OCI-LY7 (cell line): ENCODE data around the gene CUL2. TPM values are rescaled to one million over a fixed set of nuclear protein-coding genes. Genes with fewer than 3 reads are reported as not detected.

Source experiments
- BruUV-seq: library from RNA; stranded (reverse); fragments of 400-500 nt; replicated peaks from 2 replicates; lab custom pipeline; 2021; lab: Mats Ljungman, UMichigan
- CTCF ChIA-PET: fragments of 300-600 bp; sonication (Branson Sonifier 250); formaldehyde crosslinking; loops from one replicate; lab custom pipeline; 2022; ENCODE audit warnings: antibody characterized with exemption; ENCODE audit not compliant: unreplicated experiment; lab: Charles Lee
- POLR2A ChIA-PET: fragments of 300-600 bp; sonication (Branson Sonifier 250); formaldehyde crosslinking; loops from one replicate; lab custom pipeline; 2022; ENCODE audit warnings: antibody characterized with exemption; lab: Charles Lee
- DNase-seq: peaks from one replicate; pipeline ENCODE4 v3.0.0-alpha.2; 2015; ENCODE audit warnings: low spot score
- H2AFZ ChIP-seq: fragments of 200-600 bp; sonication (generic), shearing (Covaris generic); 2 replicates; pipeline ENCODE4 v1.6.1; 2014; ENCODE audit warnings: mild to moderate bottlenecking, antibody characterized with exemption, low read length, moderate library complexity
- H3K27ac ChIP-seq: fragments of 200-600 bp; sonication (generic); 2 replicates; pipeline ENCODE4 v1.5.1; 2014; ENCODE audit warnings: mixed run types, low read depth, mild to moderate bottlenecking, moderate library complexity, low read length, inconsistent platforms; ENCODE audit not compliant: poor library complexity, severe bottlenecking
- H3K36me3 ChIP-seq: fragments of 200-600 bp; sonication (generic); 2 replicates; pipeline ENCODE4 v1.6.1; 2014; ENCODE audit warnings: mild to moderate bottlenecking, antibody characterized with exemption, low read length, moderate library complexity, mixed read lengths; ENCODE audit not compliant: insufficient read depth
- H3K4me1 ChIP-seq: fragments of 200-600 bp; sonication (generic); 2 replicates; pipeline ENCODE4 v1.5.1; 2014; ENCODE audit warnings: mild to moderate bottlenecking, low read length; ENCODE audit not compliant: insufficient read depth, poor library complexity, severe bottlenecking
- H3K4me2 ChIP-seq: fragments of 200-600 bp; sonication (generic); 2 replicates; pipeline ENCODE4 v1.6.1; 2014; ENCODE audit warnings: mild to moderate bottlenecking, low read length
- H3K4me3 ChIP-seq: fragments of 200-600 bp; sonication (generic); 2 replicates; pipeline ENCODE4 v1.5.1; 2014; ENCODE audit warnings: mild to moderate bottlenecking, low read depth, low read length; ENCODE audit not compliant: poor library complexity, severe bottlenecking
- H3K79me2 ChIP-seq: fragments of 200-600 bp; sonication (generic); 2 replicates; pipeline ENCODE4 v1.6.1; 2016; ENCODE audit warnings: low read depth, mild to moderate bottlenecking, low read length, moderate library complexity, mixed read lengths; ENCODE audit not compliant: insufficient read depth
- H3K9me2 ChIP-seq: fragments of 200-600 bp; sonication (generic); 2 replicates; pipeline ENCODE4 v1.6.1; 2016; ENCODE audit warnings: mild to moderate bottlenecking, low read length, mixed read lengths; ENCODE audit not compliant: insufficient read depth
- H3K9me3 ChIP-seq: fragments of 200-600 bp; sonication (generic); 2 replicates; pipeline ENCODE4 v1.6.1; 2014; ENCODE audit warnings: mild to moderate bottlenecking, mixed run types, low read length, mixed read lengths
- H4K20me1 ChIP-seq: fragments of 200-600 bp; sonication (generic); 2 replicates; pipeline ENCODE4 v1.6.1; 2014; ENCODE audit warnings: mild to moderate bottlenecking, antibody characterized with exemption, low read length, moderate library complexity, mixed read lengths; ENCODE audit not compliant: insufficient read depth
- EZH2phosphoT487 ChIP-seq: fragments of 200-600 bp; sonication (generic); IDR thresholded peaks from 2 replicates; pipeline ENCODE4 v1.6.1; 2018; ENCODE audit warnings: low read depth, borderline replicate concordance, mild to moderate bottlenecking, mixed run types, antibody characterized with exemption, low read length, moderate library complexity, mixed read lengths
- intact Hi-C: fragments of 100-400 bp; cut with micrococcal nuclease; formaldehyde crosslinking; loops from one replicate; pipeline ENCODE4 v1.10.0; 2022; ENCODE audit not compliant: unreplicated experiment
- total RNA-seq, 2 experiments: library from RNA; depleted of rRNA in 1 of 2; stranded (reverse); fragments of >200 nt in 1 of 2; shearing (Covaris generic) in 1 of 2; gene quantifications; 2 replicates each; pipeline ENCODE4 v1.2.3, GENCODE V29; 2014 to 2022
- TF ChIP-seq, protein P1 (sequence below): fragments of 200-600 bp; sonication (generic); conservative IDR thresholded peaks from 2 replicates; pipeline ENCODE4 v1.5.1; 2014; ENCODE audit warnings: mild to moderate bottlenecking, antibody characterized with exemption, low read length, moderate library complexity, mixed read lengths

CUL2 gene
- total RNA-seq, 2 experiments from 2014 or later = 25.5 to 40.4 TPM

DNA sequence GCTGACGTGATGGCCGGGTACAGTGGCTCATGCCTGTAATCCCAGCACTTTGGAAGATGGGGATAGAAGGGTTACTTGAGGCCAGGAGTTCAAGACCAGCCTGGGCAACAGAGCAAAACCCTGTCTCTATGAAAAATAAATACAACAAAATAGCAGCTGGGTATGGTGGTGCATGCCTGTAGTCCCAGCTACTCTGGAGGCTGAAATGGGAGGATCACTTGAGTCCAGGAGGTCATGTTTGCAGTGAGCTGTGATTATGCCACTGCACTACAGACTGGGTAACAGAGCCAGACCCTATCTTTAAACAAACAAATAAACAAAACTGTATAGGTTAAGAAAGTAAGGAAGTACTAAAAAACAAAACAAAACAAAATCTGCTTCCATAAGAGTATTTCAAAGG is 6.2 kb upstream of the CUL2 start:
- POLR2A ChIA-PET = interaction anchor here (0.9 kb wide), 1 partner anchor 130 kb away, joined by 3 read pairs; no protein-coding TSS in a partner anchor
- Histone ChIP-seq H4K20me1 (no peaks in the 10 kb centered on the region), H2AFZ (no peak overlapping the region), H3K4me3 (no peak overlapping the region), H3K9me3 (peaks cover 10% of the 10 kb centered on the region), H3K36me3 (no peaks in the 10 kb centered on the region; the same call in 1 of the 2 replicates), H3K27ac (no peak overlapping the region), H3K9me2 (no peaks in the 10 kb centered on the region), H3K4me2 (no peak overlapping the region), H3K4me1 (no peaks in the 10 kb centered on the region), H3K79me2 (no peaks in the 10 kb centered on the region)
- TF ChIP-seq EZH2phosphoT487 = no peak
- TF ChIP-seq, protein P1, sequence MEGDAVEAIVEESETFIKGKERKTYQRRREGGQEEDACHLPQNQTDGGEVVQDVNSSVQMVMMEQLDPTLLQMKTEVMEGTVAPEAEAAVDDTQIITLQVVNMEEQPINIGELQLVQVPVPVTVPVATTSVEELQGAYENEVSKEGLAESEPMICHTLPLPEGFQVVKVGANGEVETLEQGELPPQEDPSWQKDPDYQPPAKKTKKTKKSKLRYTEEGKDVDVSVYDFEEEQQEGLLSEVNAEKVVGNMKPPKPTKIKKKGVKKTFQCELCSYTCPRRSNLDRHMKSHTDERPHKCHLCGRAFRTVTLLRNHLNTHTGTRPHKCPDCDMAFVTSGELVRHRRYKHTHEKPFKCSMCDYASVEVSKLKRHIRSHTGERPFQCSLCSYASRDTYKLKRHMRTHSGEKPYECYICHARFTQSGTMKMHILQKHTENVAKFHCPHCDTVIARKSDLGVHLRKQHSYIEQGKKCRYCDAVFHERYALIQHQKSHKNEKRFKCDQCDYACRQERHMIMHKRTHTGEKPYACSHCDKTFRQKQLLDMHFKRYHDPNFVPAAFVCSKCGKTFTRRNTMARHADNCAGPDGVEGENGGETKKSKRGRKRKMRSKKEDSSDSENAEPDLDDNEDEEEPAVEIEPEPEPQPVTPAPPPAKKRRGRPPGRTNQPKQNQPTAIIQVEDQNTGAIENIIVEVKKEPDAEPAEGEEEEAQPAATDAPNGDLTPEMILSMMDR = no peak
- intact Hi-C loops = loop anchor here (10.0 kb wide), 1 partner anchor 238 kb away; the partner anchor contains the start of gene CCNY
- BruUV-seq = no TSS peak
- no peak for DNase-seq
- CTCF ChIA-PET = interaction anchor here (0.7 kb wide), 1 partner anchor 100 kb away, joined by 3 read pairs; no protein-coding TSS in a partner anchor

DNA sequence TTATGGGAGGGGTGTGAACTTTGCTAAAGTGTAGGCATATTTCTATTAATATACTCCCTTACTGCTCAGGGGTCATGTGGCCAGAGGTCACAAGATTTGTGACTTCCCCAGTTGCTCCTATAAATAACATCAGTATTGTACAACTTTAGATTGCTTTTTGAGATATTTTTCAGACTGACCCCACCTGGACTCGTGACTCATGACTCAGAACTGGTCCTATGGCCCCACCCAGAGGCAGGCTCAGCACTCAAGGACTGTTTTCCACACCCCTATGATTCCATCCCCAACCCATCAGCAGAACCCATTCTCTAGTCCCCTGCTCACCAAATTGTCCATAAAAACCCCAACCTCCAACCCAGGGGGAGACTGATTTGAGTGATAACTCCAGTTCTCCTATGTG is 2.7 kb upstream of the CUL2 start:
- intact Hi-C loops = loop anchor here (10.0 kb wide), 1 partner anchor 242 kb away; the partner anchor contains the start of gene CCNY
- H3K9me2 ChIP-seq = no peaks in the 10 kb centered on the region
- ChIA-PET POLR2A (interaction anchor here (0.7 kb wide), 1 partner anchor 135 kb away, joined by 8 read pairs; no protein-coding TSS in a partner anchor), CTCF (no interaction called here)
- peaks cover 10% of the 10 kb centered on the region for H3K9me3 ChIP-seq
- BruUV-seq = no TSS peak
- TF ChIP-seq, protein P1 = no peak
- no peak for TF ChIP-seq EZH2phosphoT487
- peaks cover 21% of the 10 kb centered on the region; the same call in 1 of the 2 replicates for H3K79me2 ChIP-seq
- H3K36me3 ChIP-seq = no peaks in the 10 kb centered on the region; the same call in 1 of the 2 replicates
- no peak overlapping the region for H3K4me2 ChIP-seq
- no peak overlapping the region for H2AFZ ChIP-seq
- H3K4me3 ChIP-seq = no peak overlapping the region
- H3K27ac ChIP-seq = no peak overlapping the region
- peaks cover 15% of the 10 kb centered on the region for H3K4me1 ChIP-seq
- H4K20me1 ChIP-seq = no peaks in the 10 kb centered on the region
- DNase-seq = peak; percentile 8
